DMS114 treated with DMSO at 0.1 percent for 48 hours (cell line): ENCODE measurements around the gene PIK3R5.
"Not testable (repeated sequence)": the region's sequence is repeated elsewhere in the genome, so short reads cannot be mapped to it uniquely, and the experiment has no call there.

Source experiments
- DNase-seq: peaks from one replicate; lab custom pipeline; 2025; ENCODE audit not compliant: unreplicated experiment; lab: John Stamatoyannopoulos, UW

PIK3R5 gene

GRCh38 chr17:8859804-8860430, 105.6 kb downstream of the PIK3R5 start:
- no peak for DNase-seq

GRCh38 chr17:8859027-8859803, 106.3 kb downstream of the PIK3R5 start:
- DNase-seq = no peak

GRCh38 chr17:8857919-8858318, 107.6 kb downstream of the PIK3R5 start:
- no peak for DNase-seq

GRCh38 chr17:8856869-8857575, 108.5 kb downstream of the PIK3R5 start:
- DNase-seq = no peak

- DNase-seq = not testable (repeated sequence)
Measured at GRCh38 chr17:8856205-8856603, 109.3 kb downstream of the PIK3R5 start.

GRCh38 chr17:8855477-8856204, 109.9 kb downstream of the PIK3R5 start:
- no peak for DNase-seq

- no peak for DNase-seq
Measured at GRCh38 chr17:8851600-8851999, 113.9 kb downstream of the PIK3R5 start.

GRCh38 chr17:8849311-8850041, 116.0 kb downstream of the PIK3R5 start:
- DNase-seq = no peak

- no peak for DNase-seq
Measured at GRCh38 chr17:8847891-8848290, 117.6 kb downstream of the PIK3R5 start.

GRCh38 chr17:8846768-8847211, 118.7 kb downstream of the PIK3R5 start:
- DNase-seq = no peak

- DNase-seq = no peak
Measured at GRCh38 chr17:8844229-8845218, 121.0 kb downstream of the PIK3R5 start.

- DNase-seq = no peak
Measured at GRCh38 chr17:8843344-8843743, 122.2 kb downstream of the PIK3R5 start.

- DNase-seq = no peak
Measured at GRCh38 chr17:8841844-8842243, 123.7 kb downstream of the PIK3R5 start.

GRCh38 chr17:8839410-8839935, 126.0 kb downstream of the PIK3R5 start:
- no peak for DNase-seq

- no peak for DNase-seq
Measured at GRCh38 chr17:8838551-8839095, 126.9 kb downstream of the PIK3R5 start.

GRCh38 chr17:8837563-8838075, 127.9 kb downstream of the PIK3R5 start:
- DNase-seq = no peak

- DNase-seq = no peak
Measured at GRCh38 chr17:8836821-8837562, 128.5 kb downstream of the PIK3R5 start.
